ENCODE results near the gene ARF5.
"Not testable (repeated sequence)": the region's sequence is repeated elsewhere in the genome, so short reads cannot be mapped to it uniquely, and the experiment has no call there.

Gene ARF5
- total RNA-seq: 54.3 to 66.4 reads per million in 2 donors

DNA sequence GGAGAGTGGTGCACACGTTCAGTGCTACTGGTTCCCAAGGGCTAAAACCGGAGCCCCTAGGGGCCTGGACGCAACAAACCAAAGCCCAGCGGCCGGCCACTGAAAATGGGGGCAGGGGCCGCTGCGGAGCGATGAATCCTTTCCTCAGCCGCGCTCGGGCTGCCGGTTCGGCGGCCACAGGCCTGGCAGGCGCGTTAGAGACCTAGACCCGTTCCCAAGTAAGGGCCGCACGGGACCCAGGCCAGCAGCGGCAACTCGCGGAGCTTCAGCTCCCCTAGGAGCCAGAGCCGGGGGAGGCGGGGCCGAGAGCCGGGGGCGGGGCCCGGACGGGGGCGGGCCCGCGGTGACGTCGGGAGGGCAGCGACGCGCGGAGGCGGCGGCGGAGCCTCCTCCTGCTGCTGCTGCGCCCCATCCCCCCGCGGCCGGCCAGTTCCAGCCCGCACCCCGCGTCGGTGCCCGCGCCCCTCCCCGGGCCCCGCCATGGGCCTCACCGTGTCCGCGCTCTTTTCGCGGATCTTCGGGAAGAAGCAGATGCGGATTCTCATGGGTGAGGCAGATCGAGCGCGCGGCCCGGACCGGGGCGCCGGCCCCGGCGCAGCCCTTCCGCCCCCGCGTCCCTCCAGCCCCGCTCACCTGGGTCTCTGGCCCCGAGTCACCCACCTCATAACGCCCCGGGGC is at the start of gene ARF5:
Gene ARF5, plus strand, starts transcription at position 393 of the 678 bp plus-strand sequence. Its CDS starts 88 bp downstream, at position 481.
- peak; percentile 80 for DNase-seq

DNA sequence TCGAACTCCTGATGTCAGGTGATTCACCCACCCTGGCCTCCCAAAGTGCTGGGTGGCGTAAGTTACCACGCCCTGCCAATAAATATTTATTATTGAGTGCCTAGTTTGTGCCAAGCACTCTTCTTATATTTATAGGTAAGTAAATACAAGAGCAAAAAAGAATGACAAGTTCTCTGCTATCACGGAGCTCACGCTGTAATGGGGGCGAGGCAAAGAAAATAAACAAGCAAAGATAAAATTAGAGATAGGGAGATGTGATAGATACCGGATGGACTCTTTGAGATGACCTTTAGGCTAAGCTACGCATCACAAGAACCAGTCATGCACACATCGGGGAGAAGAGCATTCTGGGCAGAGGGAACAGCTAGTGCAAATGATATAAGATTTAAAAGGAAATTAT is 49.1 kb upstream of the ARF5 start:
- DNase-seq: no peak

DNA sequence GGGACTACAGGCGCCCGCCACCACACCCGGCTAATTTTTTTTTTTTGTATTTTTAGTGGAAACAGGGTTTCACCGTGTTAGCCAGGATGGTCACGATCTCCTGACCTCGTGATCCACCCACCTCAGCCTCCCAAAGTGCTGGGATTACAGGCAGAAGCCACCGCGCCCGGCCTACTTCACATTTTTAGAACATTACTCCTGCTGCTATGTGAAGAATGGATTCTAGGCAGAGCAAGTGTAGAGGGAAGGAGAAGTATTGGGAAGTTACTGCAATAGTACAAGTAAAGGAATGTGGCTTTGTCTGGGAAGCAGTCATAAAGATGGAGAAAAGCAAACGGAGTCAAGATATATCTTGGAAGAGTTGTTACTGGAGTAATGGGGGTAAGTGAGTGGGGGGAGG is 47.8 kb upstream of the ARF5 start:
- not testable (repeated sequence) for DNase-seq

DNA sequence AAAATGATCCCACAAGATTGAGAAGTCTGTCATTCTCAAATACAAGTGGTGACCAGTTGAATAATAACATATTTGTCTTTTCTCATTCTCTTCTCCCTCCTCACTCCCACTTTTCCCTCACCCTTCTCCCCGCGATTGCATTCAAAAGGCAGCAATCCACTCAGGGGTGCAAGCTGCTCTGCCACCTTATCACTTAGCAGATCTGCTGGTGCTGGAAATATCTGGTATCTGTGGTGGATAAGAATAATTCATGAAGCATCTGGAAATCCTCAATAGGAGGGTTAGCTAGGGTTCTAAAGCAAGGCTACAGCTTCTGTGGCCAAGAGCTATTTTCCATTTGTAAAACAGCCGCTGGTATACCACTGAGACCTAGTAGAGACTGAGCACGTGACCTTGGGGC is 46.7 kb upstream of the ARF5 start:
- no peak for DNase-seq

- DNase-seq: no peak
Observed at GRCh38 chr7:127546313-127546712, 41.9 kb upstream of the ARF5 start.

- no peak for DNase-seq
Observed at GRCh38 chr7:127550247-127550646, 38.0 kb upstream of the ARF5 start.

DNA sequence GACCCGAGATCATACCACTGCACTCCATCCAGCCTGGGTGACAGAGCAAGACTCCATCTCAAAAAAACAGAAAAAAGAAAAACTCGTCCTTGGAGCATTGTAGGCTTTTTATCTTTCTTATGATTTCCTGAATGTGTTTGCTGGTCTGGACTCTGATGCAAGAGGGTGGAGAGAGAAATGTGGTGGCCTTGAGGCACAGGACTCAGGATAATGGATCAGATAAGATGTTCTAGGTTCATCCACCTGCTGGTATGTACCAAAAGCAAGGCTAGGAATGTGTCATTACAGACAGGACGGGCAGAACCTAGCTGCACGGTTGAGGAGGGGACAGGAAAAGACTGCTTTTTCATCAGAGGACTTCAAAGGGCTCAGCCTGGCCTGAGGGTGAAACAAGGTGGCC is 36.3 kb upstream of the ARF5 start:
- DNase-seq: no peak

GRCh38 chr7:127556404-127556803 is 31.8 kb upstream of the ARF5 start:
- DNase-seq: no peak

GRCh38 chr7:127557803-127558202 is 30.4 kb upstream of the ARF5 start:
- no peak for DNase-seq

DNA sequence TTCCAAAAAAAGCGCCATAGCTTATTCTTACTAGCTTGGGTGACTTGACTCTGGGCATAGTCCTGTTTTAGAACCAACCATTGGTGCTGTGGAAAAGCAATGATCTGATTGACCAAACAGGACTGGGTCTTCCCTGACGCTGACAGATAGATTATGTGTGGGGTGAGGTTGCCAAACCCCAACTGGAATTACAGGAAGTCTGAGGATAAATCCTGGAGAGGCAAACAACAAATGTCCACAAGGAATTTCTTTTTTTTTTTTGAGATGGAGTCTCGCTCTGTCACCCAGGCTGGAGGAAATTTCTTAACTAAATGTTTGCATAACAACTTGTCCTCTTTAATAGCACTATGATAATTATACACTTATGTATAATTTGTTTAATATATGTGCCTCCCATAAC is 22.0 kb upstream of the ARF5 start:
- no peak for DNase-seq

- not testable (repeated sequence) for DNase-seq
Observed at GRCh38 chr7:127568034-127568433, 20.2 kb upstream of the ARF5 start.

DNA sequence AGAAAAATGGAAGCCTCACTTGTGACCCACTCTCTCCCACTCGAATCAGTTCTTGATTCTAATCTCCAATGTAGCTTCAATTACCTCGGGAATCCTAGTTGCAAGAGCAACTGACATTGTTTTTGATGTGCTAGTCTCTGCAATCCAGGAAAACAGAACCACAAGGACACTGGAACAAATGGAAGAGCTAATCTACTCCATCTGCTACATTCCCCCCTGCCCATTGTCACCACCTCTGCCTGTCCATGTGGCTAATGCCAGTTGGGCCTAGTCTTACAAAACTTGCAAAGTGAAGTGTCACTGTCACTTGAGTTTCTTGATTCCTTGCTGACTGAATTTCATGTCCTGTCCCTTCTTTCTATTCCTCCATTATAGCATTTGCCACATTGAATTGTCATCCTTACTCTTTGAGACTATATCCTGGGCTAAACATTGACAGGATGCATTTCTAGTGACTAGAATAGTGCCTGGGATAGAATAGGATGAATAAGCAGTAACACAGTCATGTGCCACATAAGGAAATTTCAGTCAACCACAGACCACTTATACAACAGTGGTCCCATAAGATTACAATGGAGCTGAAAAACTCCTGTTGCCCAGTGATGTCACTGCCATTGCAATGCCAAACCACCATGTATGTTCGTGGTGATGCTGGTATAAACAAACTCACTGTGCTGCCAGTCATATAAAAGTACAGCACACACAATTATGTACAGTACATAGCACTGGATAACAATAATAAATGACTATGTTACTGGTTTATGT is 16.3 kb upstream of the ARF5 start:
- DNase-seq: no peak

DNA sequence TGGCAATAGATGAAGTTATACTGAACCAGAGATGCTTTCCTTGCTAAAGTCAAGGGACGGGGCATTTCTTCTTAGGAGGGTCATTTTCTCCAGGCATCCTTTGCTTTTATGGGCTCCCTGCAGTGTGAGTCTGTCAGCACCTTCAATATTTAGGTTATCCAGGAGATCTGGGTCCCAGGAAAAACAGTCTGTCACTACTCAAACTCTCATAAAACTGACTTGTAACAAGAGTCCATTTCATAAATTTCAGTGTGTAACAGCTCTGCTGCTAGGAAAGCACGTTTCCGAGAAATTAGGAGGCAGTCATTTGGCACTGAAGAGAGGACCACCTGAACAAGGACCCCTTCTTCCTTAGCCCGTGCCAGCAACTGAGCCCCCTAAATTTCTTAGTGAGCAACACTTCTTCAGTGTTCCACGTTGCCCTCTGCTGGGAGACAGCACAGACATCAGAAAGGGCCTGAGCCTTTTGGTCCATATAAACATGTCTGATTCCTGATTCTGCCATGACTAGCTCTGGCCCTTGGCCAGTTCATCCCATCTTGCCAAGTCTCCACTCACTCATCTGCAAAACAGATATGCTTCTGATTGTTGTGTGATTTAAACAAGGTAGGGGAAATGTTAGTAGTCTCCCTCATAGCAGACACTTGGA is 10.1 kb upstream of the ARF5 start:
- no peak for DNase-seq

- no peak for DNase-seq
Observed at GRCh38 chr7:127578711-127579275, 9.4 kb upstream of the ARF5 start.

DNA sequence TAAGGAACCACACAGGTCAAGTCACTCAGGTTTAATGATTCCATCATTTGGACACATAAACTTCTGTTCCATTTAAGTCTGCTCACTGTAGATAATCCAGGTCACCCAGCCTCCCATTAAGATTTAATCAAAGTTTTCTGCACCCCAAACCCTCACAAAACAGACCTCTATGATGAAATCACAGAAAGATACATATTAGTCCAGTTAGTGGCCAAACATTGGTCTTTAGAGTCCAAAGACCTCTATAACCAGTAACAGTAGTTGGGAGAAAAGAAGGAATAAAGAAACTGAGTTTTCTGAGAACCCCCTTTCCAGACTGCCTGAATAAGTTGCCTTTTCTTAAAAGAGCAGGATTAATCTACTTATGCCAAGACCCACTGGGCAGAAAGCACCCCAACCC is 7.6 kb upstream of the ARF5 start:
- DNase-seq: no peak

GRCh38 chr7:127581716-127582115 is 6.5 kb upstream of the ARF5 start:
- DNase-seq: no peak

DNA sequence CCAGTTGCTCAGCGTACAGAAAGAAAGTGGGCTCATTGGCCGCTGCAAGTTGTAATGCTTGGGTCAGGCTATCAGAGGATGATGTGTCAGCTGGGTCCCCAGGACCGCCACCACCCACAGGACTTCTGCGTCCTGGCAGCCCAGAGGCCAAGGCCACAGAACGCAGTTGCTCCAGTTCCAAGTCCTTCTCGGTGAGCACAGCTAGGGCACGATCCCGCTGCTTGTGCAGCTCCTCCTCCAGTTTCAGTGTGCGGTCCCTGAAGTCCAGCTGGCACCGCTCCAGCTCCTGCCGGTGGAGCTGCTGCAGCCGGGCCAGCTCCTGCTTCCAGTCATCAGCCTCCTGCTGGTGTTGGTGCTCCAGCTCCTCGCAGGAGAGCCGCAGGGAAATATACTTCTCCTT is 5.8 kb upstream of the ARF5 start:
- DNase-seq: no peak

- DNase-seq: no peak
Observed at GRCh38 chr7:127584648-127585043, 3.6 kb upstream of the ARF5 start.

DNA sequence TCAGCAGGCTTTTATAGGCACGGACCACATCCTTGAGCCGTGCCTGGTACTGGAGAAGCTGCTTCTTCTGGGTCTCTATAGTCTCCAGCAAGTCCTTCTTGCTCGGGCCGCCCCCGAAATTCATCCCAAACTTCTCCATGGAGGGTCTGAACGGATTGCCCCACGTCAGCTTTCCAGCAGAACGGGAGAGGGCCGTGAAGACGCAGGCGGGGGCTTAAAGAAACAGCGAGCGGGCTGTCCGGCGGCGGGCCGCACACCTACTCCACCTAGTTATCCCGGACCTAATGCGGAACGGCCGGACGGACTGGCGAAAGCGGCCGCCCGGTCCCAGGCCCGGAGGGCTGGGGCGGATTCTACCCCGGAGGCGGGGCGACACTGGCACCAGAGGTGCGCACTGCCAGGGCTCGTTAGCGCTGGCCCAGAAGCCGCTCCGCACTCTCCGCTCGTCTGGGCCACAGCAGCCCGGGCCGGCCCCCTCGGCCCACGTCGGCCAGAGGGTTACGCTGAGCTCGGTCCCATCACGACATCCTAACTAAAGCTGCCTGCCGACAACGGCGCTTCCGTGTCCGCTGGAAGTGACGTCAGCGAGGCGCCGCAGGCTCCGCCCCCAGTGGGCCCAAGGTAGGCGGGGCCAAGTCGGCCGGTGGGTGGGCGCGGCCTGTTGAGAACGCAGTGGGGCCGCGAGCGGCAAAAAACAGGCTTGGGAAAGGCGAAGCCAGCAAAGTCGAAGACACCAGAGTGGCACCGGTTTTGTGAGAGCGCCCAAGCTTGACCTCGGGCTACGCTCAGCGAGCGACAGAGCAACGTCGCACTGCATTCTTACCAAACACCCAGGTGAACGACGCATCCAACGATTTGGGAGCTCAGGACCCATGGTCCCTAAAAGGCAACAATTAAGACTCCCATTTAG is 2.9 kb upstream of the ARF5 start, which contains the start of gene GCC1:
Gene GCC1, minus strand, starts transcription at position 553 of the 910 bp plus-strand sequence. Its CDS starts 414 bp downstream, at position 139.
- DNase-seq: peak; percentile 84

GRCh38 chr7:127586346-127586745 is 1.9 kb upstream of the ARF5 start:
- DNase-seq: no peak

DNA sequence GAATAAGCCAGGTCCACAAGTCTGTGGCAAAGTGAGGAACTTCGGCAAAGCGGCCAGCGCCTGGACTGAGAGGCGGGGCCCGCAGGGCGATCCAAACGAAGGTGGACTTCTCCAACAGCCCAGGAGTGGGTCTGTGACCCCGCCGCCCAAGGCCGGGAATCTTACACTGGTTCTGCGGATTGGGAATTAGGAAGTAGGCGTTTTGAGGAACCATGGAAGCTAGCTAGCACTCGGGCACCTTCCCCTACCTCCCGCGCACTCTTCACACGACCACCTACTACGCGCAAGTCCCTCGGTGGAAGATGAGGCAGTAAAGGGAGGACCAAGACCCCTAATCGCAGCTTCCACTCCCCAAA is 570 bp upstream of the ARF5 start:
- DNase-seq: no peak

- no peak for DNase-seq
Observed at GRCh38 chr7:127588697-127589482, 679 bp downstream of the ARF5 start.

All from activated gamma-delta T cell (primary cell).